Astrocyte of the spinal cord (primary cell): ENCODE measurements around the gene ITGA11.

ENCODE experiments used
- DNase-seq: peaks from one replicate; pipeline ENCODE4 v3.0.0; 2011; ENCODE audit warnings: low read depth, low spot score
- H3K4me3 ChIP-seq: 2 replicates; pipeline ENCODE4 v1.5.1; 2011; ENCODE audit warnings: low read depth, mild to moderate bottlenecking, low read length, moderate library complexity
- CTCF ChIP-seq: IDR thresholded peaks from 2 replicates; pipeline ENCODE4 v1.5.1; 2012; ENCODE audit warnings: low read depth, mild to moderate bottlenecking, low read length, inconsistent platforms
- in situ Hi-C: cut with HindIII; loops from 2 replicates; pipeline ENCODE4 v1.10.0; 2017; ENCODE audit warnings: low sequenced_read_pairs

The ITGA11 gene

DNA sequence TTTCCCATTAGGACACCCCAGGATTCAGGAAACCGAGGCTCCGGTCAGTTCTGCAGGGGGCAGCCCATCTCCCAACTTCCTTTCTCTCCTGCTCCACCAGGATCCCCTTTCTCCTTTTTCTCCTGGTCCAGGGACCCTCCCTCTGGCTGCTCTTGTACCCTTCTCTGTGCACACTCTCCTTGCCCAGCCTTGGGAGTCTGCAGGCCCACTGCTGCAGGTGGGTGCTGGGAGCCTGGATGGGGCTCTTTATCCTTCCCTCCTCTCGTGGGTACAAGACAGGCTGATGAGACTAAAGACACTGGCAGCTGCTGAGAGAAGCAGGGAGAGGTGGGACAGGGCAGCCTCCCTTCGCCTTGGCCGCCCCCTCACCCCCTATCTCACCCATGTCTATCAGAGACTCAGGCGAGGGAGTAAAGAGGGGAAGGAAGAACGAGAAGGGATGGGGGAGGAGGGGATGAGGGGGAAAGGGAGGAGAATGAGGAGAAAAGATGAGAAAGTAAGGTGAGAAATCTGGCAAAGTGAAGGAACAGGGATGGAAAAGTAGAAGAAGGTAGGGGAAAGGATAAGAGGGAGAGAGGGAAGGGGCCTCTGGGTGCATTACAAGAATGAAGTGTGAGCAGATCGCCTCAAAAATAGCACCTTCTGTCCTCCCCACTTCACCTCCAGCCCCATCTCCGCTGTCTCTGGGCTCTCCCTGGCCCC lies 45.2 kb downstream of the ITGA11 start:
- no peak for DNase-seq
- no peak for TF ChIP-seq CTCF
- H3K4me3 ChIP-seq: no peak overlapping the region
- in situ Hi-C loops: no loop called here

- TF ChIP-seq CTCF: no peak
- in situ Hi-C loops: no loop called here
- H3K4me3 ChIP-seq: no peak overlapping the region
- no peak for DNase-seq
These were observed 46.0 kb downstream of the ITGA11 start for GRCh38 chr15:68385671-68386586.

- in situ Hi-C loops: no loop called here
- no peak overlapping the region for H3K4me3 ChIP-seq
- DNase-seq: no peak
- no peak for TF ChIP-seq CTCF
These were observed 46.8 kb downstream of the ITGA11 start for GRCh38 chr15:68385240-68385561.

DNA sequence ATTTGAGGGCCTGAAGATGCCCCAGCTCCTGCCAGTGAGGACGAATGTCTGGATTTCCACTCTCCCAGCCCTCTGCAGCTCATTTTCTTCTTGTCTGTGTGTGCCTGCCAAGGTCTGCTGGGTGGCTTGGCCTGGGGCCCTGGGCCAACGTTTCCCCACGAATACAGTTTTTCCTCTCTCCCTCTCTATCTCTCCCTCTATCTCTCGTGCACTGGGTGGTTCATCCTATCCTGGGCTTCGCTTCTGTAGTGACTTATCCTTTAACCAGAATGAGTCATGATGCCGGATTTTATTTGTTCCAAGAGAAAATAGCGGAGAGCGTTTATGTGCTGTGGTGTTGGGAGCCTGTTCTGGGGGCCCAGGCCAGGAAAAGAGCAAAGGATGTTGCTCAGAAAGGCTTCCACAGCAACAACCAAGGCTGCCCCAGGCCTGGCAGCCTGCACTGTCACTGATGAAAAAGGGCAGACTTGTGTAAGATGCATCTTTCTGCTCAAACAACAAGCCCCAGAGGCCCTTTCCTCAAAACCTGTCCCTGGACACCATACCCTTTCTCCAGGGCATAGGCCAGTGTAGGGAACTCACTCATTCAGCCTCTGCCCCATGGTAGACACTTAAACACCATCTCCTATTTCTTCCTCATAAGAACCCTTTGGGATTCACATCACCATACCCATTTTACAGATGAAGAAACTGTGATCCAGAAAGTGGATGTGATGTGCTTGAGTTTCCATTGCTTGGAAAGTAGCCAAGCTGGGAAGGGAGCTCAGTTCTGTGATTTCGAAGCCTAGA lies 47.3 kb downstream of the ITGA11 start:
- in situ Hi-C loops: no loop called here
- peak; percentile 91 for DNase-seq
- no peak for TF ChIP-seq CTCF
- H3K4me3 ChIP-seq: no peak overlapping the region

GRCh38 chr15:68383161-68384074 lies 48.5 kb downstream of the ITGA11 start:
- no peak overlapping the region for H3K4me3 ChIP-seq
- in situ Hi-C loops: no loop called here
- peak; percentile 65 for TF ChIP-seq CTCF
- peak; percentile 37 for DNase-seq
